GM19397 (cell line): Measurements from ENCODE around the gene UGT1A9.

Source experiments
- ATAC-seq: cut with Tn5 transposase; IDR thresholded peaks from one replicate; pipeline ENCODE4 v1.9.1; 2021; ENCODE audit warnings: mild to moderate bottlenecking, moderate library complexity; ENCODE audit not compliant: unreplicated experiment

UGT1A9 gene

DNA sequence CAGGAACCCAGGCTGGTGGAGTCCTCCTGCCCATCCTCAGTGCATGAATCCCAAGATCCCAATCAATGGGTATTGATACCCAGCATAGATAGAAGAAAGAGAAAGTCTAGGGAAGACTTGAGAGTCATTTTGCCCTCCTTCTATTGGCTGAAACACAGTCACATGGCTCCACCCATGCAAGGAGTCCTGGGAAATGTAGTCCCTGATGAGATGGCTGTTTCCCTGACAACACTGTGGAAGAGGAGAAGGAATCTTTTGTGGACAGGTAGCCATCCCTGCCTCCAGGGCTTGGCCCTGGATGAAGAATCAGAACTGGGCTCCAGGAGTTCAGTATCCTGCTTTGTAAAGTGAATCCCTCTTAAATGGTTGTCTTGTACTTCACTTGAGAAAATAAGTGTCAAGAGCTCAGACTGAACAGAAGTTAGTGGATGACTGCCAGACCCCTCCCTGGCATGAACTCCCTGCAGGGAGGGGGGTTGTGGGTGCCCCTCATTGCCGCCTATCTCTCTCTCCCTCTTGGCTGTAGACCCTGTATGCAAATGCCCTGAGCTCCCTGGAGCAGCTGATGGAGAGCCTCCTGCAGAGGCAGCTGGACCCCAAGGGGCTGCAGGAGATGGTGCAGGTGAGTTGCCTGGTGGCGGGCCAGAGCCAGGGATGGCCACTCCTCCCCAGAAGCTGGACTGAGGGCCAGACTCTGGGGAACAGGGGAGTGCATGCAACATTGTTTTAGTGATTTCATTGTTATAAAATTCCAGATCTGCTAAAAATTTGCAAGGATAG is 142.5 kb downstream of the UGT1A9 start:
- ATAC-seq, result no peak

DNA sequence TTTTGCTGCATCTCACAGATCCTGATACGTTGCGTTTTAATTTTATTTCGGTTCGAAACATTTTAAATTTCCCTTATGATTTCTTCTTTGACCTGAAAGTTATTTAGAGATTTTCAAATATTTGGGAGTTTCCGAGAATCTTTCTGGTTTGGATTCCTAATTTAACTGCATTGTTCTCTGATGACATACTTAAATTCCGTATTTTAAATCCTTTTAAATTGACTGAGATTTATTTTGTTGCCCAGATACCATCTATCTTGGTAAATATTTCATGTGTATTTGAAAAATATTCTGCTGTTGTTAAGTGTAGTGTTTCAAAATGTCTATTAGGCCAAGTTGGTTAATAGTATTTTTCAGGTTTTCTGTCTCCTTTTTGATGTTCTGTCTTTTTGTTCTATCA is 144.2 kb downstream of the UGT1A9 start:
- no peak for ATAC-seq

DNA sequence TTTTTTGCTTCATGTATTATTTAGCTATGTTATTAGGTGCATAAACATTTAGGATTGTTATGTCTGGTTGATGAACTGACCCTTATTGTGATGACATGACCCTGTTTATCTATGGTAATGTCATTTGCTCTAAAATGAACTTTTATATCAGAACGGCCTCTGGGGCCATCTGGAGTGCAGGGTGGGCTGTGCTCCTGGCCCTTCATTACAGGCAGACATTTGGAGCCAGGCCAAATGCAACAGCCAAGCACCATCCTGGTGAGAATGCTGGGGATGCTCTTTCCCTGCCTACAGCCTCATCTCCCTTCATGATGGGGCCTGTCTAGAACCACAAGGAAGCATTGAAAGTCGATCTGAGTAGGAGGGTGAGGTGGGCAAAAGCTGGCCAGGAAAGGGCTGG is 144.6 kb downstream of the UGT1A9 start:
- no peak for ATAC-seq

DNA sequence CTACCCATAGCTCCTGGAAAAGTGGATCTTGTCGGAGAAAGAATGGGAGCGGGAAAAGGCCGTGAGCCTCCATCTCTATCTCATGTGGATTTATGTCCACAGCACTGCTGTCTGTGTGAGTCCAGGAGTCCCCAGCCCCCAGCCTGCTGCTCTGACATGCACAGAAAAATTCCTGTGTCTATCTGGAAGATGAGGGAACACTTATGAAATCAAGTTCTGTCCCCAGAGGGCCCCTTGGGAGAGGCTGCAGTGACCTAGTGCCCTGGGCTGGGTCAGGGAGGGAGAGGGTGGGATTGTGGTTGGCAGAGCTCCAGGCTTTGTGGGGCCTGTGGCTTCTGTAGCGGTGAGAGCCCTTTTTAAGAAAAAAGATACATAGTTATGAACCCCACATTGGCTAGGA is 145.1 kb downstream of the UGT1A9 start:
- ATAC-seq, result no peak

- ATAC-seq, result no peak
Measured at GRCh38 chr2:233817361-233817911, 145.7 kb downstream of the UGT1A9 start.

DNA sequence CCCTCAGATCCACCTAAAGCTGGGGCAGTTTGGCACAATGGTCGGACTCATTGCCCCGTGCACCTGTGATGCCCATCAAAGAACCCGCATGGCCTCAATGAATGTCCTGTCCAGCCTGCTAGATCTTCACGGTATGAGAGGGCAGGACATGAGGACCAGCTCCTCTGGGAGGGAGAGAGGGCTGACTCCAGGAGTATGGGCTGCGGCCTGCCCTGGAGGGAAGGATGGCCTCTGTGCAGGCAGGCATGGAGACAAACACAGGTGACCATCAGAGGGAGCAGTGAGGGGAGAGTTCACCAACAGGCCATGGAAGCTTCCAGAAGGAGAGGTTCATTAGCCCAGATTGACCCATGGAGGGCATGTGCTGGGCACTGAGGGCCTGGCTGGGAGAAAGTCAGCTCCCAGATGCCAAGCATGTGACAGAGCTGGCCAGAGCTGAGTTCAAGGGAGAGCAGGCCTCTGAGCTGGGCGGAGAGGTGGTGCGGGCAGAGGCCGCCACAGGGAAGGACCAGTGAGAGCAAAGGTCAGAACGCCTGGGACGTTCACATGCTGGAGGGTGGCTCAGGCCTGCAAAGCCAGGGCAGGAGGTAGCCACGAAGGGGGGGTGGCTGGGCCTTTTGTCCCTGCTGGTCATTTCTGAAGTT is 146.4 kb downstream of the UGT1A9 start:
- ATAC-seq, result no peak

DNA sequence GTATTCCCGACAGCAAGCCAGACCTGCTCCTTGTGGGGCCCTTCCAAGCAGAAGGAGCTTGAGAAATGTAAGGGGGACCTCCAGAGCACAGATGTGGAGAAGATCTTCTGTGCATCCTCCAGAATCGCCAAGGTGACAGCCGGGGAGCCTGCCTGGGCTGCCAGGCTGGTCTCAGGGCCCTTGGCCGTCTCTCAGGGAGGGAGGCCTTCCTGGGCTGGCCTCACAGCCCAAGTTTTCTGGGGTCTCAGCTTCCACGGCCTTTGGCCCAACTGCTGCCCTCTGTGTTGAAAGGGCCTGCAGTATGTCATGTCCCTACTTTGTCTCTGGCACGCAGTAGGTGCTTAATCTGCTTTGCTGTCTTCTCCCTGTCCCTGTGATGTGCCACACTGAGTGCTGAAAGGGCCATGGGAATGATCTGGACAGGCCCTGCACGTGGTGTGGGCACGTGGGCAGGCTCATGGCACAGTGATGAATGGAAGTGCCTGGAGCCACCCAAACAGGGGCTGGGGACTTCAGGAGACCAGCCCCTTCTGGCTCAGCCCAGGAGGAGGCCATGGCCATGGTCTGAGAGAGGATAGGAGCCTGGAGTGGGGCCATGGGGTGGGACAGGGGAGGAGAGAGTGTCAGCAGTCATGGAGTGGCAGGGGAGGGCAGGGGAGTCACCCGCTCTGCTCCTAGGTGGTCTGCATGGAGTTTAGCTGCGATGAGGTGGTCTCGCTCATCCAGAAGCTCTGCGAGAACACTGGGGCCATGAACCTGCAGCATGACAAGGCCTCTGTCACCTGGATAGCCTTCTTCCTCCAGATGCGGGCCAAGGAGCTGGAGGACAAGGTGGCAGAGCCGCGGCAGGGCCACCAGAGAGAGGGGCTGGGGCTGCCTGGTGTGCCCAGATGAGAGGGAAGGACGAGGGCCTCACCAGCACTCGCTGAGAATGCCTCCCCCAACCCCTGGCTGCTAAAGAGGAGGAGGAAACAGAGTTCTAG is 147.2 kb downstream of the UGT1A9 start:
- ATAC-seq, result no peak

GRCh38 chr2:233819884-233820773 is 148.4 kb downstream of the UGT1A9 start:
- no peak for ATAC-seq

GRCh38 chr2:233820774-233821105 is 149.0 kb downstream of the UGT1A9 start:
- ATAC-seq, result no peak

GRCh38 chr2:233821196-233821595 is 149.5 kb downstream of the UGT1A9 start:
- ATAC-seq, result no peak

- no peak for ATAC-seq
Measured at GRCh38 chr2:233821709-233822100, 150.0 kb downstream of the UGT1A9 start.

DNA sequence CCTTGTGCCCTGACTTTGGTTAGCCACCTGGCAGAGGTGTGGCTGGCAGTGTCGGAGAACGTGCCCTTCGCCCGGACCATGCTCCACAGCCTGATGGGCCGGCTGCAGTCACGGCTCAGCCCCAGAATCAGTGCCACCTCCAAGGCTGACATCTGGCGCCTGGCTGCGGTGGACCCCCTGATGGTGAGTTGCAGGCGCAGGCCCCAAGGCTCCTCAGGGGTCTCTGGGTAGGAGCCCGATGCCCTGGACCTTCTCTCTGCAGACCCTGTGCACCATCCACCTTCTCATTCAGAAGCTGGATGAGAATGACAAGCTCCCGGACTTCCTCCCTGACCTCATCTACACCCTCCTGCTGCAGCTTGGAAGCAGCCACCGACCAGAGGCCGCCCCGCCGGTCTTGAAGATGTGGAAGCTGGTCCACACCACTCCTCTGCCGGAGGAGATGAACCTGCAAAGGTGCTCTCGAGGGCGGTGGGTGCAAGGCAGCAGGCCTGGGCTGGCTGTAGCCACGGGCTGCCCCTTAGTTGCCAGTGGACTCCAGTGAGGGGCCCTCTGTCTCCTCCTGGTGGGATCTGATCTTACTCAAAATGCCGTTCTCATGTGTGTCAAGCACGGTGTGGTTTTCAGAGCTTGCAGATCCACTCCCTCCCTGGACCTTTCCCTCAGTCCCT is 150.5 kb downstream of the UGT1A9 start:
- ATAC-seq, result no peak
